NCI-H1417 treated with DMSO at 0.1 percent for 48 hours (cell line): ENCODE data around the gene JAZF1.
"Not testable (repeated sequence)": the region's sequence is repeated elsewhere in the genome, so short reads cannot be mapped to it uniquely, and the experiment has no call there.

Experiments used
- DNase-seq: peaks from one replicate; lab custom pipeline; 2025; lab: John Stamatoyannopoulos, UW

The JAZF1 gene

DNA sequence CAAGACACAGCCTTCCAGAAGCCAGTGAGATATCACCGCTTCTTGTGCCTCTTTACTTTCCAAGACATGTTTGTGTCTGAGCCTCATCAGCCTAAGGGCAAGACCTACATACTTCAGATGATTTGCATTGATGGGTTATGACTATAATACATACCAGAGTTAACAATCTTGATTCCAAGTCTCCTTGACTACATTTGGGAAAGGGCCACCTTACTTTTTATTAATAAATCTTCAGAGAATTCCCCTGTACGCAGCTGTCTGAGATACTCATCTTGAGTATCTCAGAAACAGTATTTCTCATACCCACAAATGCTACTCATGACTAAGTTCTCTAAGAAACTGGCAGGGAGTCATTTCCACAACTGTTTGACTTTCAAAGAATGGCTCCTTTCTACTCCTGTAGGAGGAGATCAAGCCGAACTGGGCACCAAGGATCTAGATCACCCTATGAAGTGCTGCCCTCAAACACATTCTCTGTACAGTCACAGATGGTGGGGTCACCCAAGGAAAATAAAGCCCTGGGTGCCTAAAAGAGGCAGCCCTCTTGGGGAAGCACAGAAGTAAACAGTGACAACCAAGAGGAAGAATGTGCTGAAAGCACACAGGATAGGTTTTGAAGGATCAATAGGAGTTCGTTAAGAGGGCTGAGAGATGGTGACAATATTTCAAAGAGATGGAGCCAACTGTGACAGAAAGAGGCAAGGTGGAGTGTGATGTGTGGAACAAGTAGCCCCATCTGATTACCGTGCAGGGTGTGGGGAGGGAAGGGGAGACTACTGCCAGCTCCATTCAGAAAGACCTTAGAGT lies 138.9 kb downstream of the JAZF1 start:
- DNase-seq = no peak

DNA sequence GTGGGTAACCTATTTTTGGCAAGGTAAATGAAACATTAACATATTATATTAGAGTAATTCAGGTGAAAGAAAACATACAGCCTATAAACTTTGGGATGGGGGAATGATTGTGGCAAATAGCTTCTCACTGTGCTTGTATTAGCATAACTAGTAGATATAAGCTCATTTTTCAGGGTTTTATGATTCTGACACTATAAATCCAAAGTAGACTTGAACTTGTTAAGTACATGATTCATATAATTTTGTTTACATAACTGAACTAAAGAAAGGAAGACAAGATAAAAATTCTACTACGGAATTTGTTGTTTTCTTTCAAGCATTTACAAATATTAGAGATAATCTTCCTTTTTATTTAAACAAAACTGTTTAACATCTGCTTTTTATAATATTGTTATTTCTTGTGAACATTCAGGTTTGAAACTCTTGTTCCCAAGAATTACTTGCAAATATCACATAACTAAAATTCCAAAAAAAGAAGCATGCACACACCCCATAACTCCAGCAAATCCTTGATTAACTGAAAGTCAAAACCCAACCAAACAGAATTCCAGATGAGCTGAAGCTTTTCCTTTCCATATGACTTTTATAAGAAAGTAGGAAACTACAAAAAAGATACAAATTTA lies 142.3 kb downstream of the JAZF1 start:
- DNase-seq = no peak

DNA sequence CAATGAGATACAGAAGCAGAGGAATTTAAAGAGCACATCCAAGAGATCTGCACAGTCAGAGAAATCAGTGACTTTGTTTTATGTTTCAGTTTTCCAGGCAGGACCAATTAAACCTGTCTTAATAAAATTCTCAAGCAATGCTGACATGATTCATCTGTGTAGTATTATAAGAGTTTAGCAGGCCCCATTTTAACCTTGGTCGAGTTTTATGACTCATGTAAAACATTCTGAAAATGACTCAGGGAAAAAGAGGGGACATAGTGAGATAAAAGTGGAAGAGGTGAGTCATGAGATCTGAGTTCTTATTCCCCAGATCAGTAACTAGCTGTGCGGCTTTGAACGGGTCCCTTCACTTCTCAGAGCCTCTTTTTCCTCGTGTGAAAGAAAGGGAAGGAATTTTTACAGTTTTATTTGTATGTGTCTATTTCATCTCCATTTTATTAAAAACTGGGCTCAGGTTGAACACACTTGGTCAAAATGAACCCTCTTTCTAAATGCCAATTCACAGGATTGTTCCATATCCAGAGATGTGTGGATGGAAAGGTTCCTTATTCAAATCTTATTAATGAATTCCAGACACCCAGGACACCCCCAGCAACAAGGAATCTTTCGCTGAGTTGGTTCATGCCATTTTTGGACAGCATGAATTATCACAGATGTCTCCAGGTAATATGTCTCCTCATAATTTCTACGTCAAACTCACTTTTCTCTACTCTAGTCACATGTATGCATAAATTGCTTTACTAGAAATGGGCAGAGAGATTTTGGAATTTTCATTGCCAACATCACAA lies 143.2 kb downstream of the JAZF1 start:
- no peak for DNase-seq

DNA sequence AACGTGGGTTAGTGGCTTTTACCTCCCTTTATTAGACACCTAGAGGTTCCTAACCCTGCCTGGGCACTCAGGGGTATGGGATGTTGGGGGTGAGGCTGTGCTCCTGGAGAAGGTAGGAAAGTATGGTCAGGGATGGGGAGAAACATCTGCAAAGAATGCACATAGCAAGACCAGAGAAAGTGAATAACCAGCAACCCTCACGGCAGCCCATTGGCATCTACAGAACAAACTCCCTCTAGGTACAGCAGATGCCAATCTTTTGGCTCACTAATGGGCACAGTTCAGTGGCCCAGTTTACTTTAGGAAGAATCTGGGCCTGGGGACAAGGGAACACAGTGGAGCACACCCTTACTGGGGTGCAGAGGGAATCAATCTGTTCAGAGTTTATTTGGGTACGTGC lies 143.9 kb downstream of the JAZF1 start:
- DNase-seq = no peak

DNA sequence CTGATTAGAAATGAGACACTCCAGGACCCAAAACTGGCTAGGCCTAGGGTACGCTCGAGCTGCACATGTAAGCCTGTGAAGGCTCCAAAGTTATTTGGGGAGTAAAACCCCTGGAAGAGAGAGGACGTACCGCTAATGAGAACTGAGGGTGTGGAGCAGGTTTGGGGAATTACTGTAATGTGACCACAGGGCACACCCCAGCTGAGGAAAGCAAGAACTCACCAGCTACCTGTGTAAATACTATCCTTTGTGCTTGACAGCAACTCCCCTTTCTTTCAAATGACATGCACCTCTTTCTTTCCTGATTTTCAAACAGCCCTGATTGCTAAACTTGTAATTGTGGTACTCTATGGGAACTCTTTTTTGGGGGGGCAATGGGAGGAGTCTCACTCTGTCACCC lies 147.2 kb downstream of the JAZF1 start:
- DNase-seq = no peak

DNA sequence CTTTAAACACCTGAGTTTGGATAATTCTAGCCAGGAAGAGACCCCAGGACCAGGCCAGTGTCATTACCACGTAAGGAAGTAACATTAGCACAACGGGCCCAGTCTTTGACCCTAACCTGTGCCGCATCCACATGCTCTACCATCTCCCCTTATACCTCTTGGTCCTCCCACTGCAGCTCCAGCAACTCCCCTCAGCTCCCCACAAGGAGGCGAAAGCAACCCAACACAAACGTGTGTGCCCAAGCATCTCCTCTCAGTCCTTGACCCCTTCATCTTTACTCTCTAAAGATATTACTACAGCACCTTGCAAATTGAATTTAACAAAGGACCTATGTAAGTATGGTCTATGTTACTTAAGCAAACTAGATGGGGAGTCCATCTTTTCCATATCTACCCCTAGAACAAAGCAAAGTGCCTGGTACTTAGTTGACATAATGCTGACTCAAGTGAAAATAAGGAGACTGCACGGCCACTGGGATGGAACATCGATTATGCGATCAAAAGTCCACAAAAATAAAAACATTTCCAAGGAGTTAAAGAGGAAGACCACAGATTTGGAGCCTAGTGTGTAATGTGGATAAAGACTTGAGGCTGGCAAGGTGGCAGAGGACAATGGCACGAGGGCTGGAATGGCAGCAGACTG lies 147.7 kb downstream of the JAZF1 start:
- no peak for DNase-seq

DNA sequence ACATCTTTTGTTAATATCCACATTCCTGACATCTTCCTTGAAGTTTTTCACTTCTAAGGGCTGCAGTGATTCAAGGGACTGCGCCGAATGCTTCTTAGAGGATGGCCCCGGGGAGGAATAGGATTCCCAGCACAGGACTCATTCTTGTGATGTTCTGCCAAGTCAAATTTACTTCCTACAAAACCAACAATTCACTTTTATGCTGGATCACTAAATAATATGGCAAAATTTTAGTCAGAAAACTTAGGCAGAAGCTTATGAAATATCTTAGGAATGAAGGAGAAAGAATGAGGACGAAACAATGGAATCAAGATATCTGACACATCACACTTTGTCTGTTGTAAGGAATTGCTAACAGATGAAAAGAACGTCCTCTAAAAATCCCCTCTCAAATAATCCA lies 151.5 kb downstream of the JAZF1 start:
- DNase-seq = no peak

DNA sequence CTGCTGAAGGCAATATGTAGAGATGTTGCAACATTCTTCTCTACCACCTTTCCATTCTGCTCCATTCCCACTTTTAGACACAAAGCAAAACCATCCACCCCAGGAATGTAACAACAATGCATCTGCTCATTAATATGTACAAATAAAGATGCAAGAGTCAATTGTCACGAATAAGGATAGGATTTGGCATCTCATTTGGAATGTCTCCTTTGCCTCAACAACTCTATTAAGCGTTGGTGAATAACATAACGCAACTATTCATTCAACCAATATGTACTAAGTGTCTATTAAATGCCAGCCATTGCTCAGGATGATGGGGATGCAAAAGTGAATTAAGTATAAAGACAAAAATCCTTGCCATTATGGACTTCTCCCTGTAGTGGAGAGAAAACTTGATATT lies 152.1 kb downstream of the JAZF1 start:
- no peak for DNase-seq

DNA sequence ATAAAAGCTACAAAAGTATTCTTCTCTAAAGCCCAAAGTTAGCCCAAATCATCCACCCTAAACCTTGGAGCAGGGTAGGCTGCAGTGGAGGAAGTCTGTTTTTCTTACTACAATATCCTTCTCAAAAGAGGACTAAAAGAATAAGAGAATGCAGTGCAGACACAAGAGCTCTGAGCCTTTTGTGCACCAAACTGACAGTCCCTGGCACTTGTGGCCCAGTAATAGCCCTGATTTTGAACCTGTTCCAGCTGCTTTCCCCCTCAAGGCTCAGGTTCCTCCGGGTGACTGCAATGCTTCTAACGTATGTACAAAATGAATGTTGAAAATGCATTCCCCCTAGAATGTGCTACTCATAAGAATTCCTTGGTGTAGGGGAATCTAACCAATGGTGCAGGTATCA lies 154.4 kb downstream of the JAZF1 start:
- no peak for DNase-seq

DNA sequence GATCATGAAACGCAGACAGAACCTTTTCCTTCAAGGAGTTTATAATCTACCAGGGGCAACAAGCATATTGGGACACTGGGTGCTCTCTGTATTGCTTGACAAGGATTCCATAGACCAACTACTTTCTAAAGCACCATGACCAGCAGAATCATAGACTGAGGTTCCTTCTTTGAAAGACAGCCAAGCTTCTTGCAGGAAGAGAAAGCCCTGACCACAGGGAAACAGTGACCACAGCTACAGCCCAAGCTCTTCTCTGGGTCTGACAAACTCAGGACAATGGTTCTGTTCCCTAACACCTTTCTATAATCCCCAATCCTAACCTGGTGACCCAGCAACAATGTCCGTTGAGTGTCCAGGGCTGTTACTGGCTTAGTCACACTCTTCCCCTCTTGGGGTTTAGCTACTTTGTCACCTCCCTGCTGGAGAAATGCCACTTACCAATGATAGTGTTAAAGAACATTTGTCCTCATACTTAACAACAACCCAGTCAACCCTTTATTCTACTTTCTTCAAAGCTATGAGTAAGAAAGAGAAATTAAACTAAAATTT lies 155.7 kb downstream of the JAZF1 start:
- DNase-seq = no peak

DNA sequence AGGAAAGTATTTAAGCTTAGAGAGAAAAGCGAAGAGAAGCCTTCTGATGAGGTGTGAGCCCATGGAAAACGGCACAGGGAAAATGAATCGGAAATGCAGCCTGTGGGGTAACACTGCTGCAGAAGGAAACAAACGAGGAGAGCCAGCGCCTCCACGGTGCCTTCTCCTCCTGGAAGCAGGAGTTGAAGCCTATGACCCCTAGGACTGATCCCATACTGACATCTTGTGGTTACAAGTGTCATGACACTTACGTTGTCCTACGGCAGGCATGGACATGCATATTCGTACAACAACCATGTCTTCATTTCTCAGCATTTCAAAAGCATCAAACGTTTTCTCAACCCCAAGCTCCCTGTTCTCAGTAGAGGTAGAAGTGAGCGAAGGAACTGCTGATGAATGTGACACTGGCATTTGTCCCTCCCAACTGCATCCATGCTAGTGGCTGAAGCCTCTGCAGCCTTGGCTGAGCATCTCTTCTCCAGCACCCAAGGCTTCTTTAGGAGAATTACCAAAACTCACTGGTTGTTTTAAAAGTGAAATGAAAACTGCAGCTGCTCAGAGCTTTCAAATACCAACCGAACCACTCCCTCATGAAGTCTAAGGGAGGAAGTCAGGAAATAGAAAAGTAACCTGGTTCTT lies 160.2 kb downstream of the JAZF1 start:
- DNase-seq = peak; percentile 51

DNA sequence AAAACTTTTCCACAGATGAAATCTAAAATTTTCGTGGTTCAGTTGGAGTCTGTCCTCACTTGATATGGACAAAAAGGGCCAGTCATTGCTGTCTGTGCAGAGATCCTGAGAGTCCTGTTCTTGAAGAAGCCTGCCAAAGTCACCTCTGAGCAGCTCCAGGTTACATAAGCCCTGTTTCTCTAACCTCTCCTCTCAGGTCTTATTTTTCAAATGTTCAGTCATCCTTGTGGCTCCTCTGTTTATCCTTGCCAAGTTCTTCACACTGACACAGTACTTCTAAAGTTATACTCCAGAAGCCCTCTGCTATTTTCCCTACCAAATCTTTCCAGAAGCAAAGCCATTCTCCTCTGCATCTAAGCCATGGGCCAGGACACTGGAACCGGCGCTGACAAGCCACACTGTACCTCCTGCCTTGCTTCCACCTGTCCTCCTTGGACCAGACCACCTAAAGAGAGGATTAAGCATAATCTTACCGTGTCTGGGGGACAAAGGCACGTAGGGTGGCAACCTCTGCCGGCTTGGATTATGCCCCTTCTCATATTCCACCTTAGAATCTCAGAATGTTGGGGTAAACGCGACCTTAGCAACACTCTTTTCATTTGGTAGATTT lies 161.6 kb downstream of the JAZF1 start:
- DNase-seq = no peak

DNA sequence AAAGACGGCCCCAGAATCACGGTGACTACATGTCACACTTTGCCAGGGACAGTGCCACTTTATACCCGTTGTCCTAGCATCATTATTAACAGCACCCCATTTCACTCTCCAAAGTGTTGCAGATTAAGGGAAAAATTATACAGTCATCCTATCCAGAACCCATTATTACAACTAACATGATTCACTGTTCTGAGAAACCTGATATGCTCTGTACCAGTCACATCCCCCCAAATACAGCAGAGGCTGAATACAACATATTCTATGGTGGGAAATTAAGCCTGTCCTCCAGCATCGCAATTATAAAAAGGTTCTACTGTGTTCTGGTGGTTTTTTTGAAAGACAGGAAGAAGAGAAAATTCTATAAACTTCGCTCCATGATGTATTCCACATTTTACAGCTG lies 162.1 kb downstream of the JAZF1 start:
- DNase-seq = no peak

DNA sequence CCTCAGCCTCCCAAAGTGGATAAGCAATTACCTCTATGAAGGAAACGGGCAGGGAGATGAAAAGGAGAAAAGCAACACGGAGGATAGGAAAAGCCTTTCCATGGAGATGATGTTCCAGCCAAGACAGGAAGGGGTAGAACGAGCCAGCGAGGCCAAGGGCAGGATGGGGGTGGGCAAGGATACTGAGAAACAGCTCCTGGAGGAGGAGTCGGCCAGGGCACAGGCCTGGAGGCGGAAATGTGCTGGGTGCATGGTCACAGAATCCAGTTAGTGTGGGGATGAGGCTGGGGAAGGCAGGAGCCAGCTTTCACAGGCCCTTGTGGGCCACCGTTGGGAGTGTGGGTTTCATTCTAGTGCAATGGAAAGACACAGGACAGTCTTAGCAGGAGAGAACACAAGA lies 162.6 kb downstream of the JAZF1 start:
- DNase-seq = no peak

DNA sequence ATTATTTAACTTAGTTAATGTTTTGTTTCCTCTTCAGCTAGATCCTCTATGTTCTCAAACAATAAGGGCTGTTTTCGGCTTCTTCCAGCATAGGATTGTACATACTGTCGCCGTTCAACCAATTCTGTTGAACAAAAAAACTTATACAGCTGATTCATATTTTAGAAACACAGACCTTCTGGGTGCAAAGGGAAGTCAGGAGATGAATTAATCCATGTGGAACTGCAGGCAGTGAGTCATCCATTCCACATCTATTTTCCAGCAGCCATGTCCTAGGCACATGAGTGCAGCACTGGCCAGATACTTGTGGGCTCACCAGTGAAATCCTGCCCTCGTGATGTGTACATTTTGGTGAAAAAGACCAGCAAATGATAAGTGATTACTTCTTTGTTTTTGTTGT lies 163.2 kb downstream of the JAZF1 start:
- no peak for DNase-seq

DNA sequence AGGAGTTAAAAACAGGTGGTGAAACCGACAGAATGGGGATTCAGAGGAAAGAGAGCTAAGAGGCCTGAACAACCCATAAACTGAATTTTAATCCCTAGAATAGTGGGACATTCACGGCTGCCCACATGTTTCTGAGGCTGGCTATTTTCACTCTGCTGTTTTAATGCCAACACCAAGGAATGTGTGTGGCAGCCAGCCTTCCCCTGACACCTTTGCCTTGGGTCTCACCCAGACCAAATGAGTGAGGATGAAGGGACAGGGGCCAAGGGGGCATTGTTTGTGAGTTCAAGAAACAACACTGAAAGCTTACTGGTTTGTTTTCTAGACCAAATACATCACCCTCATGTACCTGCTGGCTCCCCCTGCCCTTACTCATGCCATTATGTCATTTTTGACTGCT lies 164.3 kb downstream of the JAZF1 start:
- DNase-seq = no peak

DNA sequence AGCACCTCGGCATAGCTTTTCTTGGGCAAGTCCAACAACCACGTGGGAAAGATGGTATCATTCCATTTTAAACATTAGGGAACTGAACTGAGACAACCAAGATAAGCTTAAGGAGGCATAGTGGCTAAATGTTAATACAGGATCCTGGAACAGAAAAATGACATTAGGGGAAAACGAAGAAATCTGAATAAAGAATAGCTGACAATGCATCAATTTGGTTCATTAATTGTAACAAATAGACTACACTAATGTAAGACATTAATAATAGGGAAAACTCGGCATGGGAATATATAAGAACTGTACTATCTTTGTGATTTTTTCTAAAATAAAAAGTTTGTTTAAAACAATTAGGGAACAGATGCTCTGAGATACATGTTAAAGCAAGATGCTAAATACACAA lies 165.4 kb downstream of the JAZF1 start:
- no peak for DNase-seq

DNA sequence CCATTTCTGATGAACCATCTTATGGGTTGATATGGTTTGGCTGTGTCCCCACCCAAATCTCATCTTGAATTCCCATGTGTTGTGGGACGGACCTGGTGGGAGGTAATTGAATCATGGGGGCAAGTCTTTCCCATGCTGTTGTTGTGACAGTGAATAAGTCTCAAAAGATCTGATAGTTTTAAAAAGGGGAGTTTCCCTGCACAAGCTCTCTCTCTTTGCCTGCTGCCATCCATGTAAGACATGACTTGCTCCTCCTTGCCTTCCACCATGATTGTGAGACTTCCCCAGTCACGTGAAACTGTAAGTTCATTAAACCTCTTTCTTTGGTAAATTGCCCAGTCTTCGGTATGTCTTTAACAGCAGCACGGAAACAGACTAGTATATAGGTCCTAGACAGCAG lies 166.3 kb downstream of the JAZF1 start:
- DNase-seq = not testable (repeated sequence)

DNA sequence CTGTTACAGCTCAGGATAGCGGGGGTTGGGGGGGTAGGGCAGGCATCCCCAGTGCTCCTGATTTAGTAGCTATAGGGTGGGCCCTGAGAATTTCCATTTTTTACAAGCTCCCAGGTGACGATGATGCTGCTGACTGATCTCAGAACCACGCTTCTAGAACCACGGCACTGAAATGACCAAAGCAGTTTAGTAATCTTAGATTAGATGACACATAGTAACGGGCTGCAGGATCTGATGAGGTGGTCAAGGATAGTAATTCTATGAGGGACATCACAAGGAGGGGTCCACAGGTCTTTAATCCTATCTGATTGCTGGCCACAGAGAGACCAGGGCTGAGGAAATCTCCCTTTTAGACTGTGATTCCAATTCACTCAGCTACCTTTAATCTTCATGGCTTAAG lies 167.2 kb downstream of the JAZF1 start:
- DNase-seq = no peak

DNA sequence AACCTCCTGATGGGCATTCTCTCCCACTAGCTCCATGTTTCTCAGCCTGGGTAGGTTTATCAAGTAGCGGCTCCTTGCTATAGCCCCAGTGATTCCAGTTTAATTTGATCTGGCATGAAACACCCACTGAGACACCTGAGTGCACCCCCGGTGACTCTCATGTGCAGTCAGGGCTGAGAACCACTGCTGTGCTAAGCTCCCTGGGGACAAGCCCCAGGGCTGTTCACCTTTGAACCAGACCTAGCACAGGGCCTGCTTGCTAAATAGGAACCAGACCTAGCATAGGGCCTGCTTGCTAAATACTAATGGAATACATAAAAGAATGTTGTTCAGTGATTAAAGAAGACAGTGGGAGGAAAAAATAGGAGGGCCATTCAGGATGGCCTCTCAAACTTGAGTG lies 167.6 kb downstream of the JAZF1 start:
- DNase-seq = no peak

DNA sequence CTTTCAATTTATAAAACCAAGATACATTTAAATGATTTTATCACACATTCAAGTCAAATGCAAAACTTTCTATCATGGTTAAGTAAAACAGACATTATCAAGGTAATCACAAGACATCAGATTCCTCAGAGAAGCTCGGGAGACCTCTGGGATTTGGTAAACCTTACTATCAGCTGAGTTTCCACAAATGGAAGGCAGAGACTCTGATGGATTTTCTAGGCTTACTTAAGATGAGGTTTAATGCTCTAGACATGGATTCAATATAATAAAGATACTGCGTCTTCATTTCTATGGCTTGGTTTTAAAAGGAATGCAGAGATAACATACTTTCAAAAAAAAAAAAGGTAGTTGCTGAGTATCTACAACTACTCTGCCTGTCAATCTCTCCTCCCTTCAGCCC lies 171.7 kb downstream of the JAZF1 start:
- DNase-seq = no peak
